ENCODE measurements around the gene ALLC. TPM values are rescaled to one million over a fixed set of nuclear protein-coding genes. Genes with fewer than 3 reads are reported as not detected.

Gene ALLC
- total RNA-seq, 1 experiment from 2014 or later: not detected

GRCh38 chr2:3654011-3654410, 4.0 kb upstream of the ALLC start:
- Mint-ChIP-seq H3K4me3 (ENCODE audit: unreplicated experiment) (no peak overlapping the region), H3K9me3 (ENCODE audit: unreplicated experiment) (no peaks in the 10 kb centered on the region), H3K27me3 (ENCODE audit: insufficient read depth, unreplicated experiment) (no peaks in the 10 kb centered on the region), H3K36me3 (ENCODE audit: insufficient read depth, unreplicated experiment) (no peaks in the 10 kb centered on the region), H3K4me1 (ENCODE audit: insufficient read depth, unreplicated experiment) (peaks cover 7% of the 10 kb centered on the region), H3K27ac (ENCODE audit: low read depth, unreplicated experiment) (no peak overlapping the region)
- intact Hi-C loops (cut with micrococcal nuclease): loop anchor here (5.0 kb wide), 3 partner anchors 117 to 1797 kb away; no protein-coding TSS in a partner anchor
- ChIA-PET POLR2A (interaction anchor here (1.2 kb wide), 1 partner anchor 96 kb away, joined by 3 read pairs; the partner anchor contains the start of gene RNASEH1), CTCF (interaction anchor here (0.5 to 5.1 kb wide), 8 partner anchors 20 to 231 kb away, joined by 3 to 25 read pairs (median 3); no protein-coding TSS in a partner anchor)
- TF ChIP-seq CTCF (IDR thresholded peaks at IDR 0.05; ENCODE audit: unreplicated experiment): no peak
- DNase-seq (ENCODE audit: unreplicated experiment): no peak
- BruUV-seq (replicated peaks): no TSS peak

- Mint-ChIP-seq H3K36me3 (ENCODE audit: insufficient read depth, unreplicated experiment) (no peaks in the 10 kb centered on the region), H3K9me3 (ENCODE audit: unreplicated experiment) (no peaks in the 10 kb centered on the region), H3K27ac (ENCODE audit: low read depth, unreplicated experiment) (no peak overlapping the region), H3K4me1 (ENCODE audit: insufficient read depth, unreplicated experiment) (peaks cover 7% of the 10 kb centered on the region), H3K27me3 (ENCODE audit: insufficient read depth, unreplicated experiment) (no peaks in the 10 kb centered on the region), H3K4me3 (ENCODE audit: unreplicated experiment) (no peak overlapping the region)
- ChIA-PET CTCF (interaction anchor here (0.6 to 4.9 kb wide), 4 partner anchors 31 to 231 kb away, joined by 3 to 25 read pairs (median 3); no protein-coding TSS in a partner anchor), POLR2A (no interaction called here)
- BruUV-seq (replicated peaks): no TSS peak
- TF ChIP-seq CTCF (IDR thresholded peaks at IDR 0.05; ENCODE audit: unreplicated experiment): no peak
- intact Hi-C loops (cut with micrococcal nuclease): loop anchor here (5.0 kb wide), 3 partner anchors 117 to 1797 kb away; no protein-coding TSS in a partner anchor
- DNase-seq (ENCODE audit: unreplicated experiment): no peak
Observed at GRCh38 chr2:3654531-3655225, 3.3 kb upstream of the ALLC start.

DNA sequence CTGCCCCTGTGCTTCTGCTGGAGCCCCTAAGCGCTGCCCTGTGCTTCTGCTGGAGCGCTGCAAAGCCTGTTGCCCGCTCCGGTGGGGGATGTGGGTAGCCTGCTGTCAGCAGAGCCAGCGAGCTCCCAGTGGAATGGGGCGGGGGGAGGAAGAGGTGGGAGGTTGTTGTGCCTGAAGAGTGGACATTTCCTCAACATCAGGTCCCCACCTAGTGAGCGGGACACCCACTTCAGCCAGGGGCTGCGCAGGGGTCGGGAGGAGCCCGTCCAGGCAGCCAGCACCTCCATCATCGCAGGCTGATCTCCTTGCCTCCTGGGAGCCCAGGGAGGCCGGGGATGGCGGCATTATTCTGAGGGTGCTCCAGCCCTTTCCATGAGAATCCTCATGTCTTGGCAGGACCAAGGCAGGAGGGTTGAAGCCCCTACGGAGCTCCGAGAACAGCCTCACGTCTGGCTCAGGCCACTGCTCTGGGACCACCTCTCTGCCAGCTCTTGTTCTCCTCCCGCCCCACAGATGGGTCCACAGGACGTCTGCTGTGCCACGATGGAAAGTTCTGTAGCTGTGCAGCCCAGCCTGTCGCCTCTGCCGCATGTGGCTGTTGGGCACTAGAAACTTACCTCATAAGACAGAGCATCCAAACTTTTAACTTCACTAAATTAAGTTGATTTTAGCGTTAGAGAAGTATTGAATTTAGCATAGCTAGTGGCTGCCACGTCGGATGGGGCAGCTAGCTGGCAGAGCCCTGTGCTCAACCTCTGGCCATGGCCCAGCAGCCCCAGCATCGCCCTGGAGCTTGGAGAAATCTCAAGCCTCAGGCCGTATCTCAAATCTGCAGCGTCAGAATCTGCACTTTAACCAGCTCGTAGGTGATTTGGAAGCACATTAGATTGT, 1.9 kb upstream of the ALLC start:
- intact Hi-C loops (cut with micrococcal nuclease): no loop called here
- Mint-ChIP-seq H3K27ac (ENCODE audit: low read depth, unreplicated experiment) (no peak overlapping the region), H3K36me3 (ENCODE audit: insufficient read depth, unreplicated experiment) (no peaks in the 10 kb centered on the region), H3K9me3 (ENCODE audit: unreplicated experiment) (no peaks in the 10 kb centered on the region), H3K4me3 (ENCODE audit: unreplicated experiment) (no peak overlapping the region), H3K4me1 (ENCODE audit: insufficient read depth, unreplicated experiment) (peaks cover 9% of the 10 kb centered on the region), H3K27me3 (ENCODE audit: insufficient read depth, unreplicated experiment) (no peaks in the 10 kb centered on the region)
- no peak for TF ChIP-seq CTCF (IDR thresholded peaks at IDR 0.05; ENCODE audit: unreplicated experiment)
- DNase-seq (ENCODE audit: unreplicated experiment): no peak
- POLR2A ChIA-PET: no interaction called here
- BruUV-seq (replicated peaks): no TSS peak
- CTCF ChIA-PET: interaction anchor here (0.8 to 0.9 kb wide), 2 partner anchors 24 to 233 kb away, joined by 3 to 4 read pairs; no protein-coding TSS in a partner anchor

Measured in MCF 10A (cell line).